Neutrophil (primary cell): ENCODE data around the gene AREL1.

Experiments used
- H3K27ac ChIP-seq: fragments of 200-600 bp; sonication (generic); 2 replicates; pipeline ENCODE4 v1.5.1; 2016; ENCODE audit warnings: mild to moderate bottlenecking, moderate library complexity
- H3K27me3 ChIP-seq: fragments of 200-600 bp; sonication (generic); 2 replicates; pipeline ENCODE4 v1.6.0; 2016; ENCODE audit warnings: mild to moderate bottlenecking
- H3K36me3 ChIP-seq: fragments of 200-600 bp; sonication (generic); 2 replicates; pipeline ENCODE4 v1.5.1; 2017
- H3K4me1 ChIP-seq, 2 experiments: fragments of 200-600 bp in 1 of 2; sonication (generic) in 1 of 2; 1 replicate in 1 of 2; 2 replicates in 1 of 2; pipeline versions ENCODE4 v1.5.1 to v1.6.1; 2013 to 2016; ENCODE audit warnings: low read depth in 1 of 2, low read length in 1 of 2, mild to moderate bottlenecking in 1 of 2, moderate library complexity in 1 of 2; ENCODE audit not compliant: control insufficient read depth in 1 of 2, insufficient read depth in 1 of 2
- H3K4me3 ChIP-seq, 2 experiments: fragments of 200-600 bp in 1 of 2; sonication (generic) in 1 of 2; 1 replicate in 1 of 2; 2 replicates in 1 of 2; pipeline ENCODE4 v1.5.1; 2013 to 2016; ENCODE audit warnings: low read depth in 1 of 2, low read length in 1 of 2, mild to moderate bottlenecking in 1 of 2, moderate library complexity in 1 of 2
- H3K9me3 ChIP-seq: fragments of 200-600 bp; sonication (generic); 2 replicates; pipeline ENCODE4 v1.5.1; 2016
- TF ChIP-seq, protein P1 (sequence below): fragments of 200-600 bp; sonication (generic); IDR thresholded peaks from 2 replicates; pipeline ENCODE4 v1.5.1; 2016; ENCODE audit warnings: antibody characterized with exemption

Gene AREL1

DNA sequence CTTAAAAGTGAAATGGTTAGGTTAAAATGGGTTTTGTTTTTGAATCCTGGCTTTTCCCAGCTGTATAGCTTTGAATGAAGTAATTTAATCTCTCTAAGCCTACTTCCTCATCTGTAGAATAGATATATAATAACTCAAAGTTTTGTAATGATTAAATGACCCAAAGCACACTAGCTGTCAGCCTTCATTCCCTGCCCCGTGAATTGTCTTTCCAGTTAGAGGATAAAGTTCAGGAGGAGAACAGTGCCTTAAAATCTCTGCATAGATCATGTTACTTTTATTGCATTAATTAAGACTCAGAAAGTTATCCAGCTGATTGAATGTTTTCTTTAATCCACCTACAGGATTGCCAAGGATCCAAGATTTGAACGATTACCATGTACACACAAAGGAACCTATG lies 19.5 kb upstream of the AREL1 start:
- TF ChIP-seq, protein P1, sequence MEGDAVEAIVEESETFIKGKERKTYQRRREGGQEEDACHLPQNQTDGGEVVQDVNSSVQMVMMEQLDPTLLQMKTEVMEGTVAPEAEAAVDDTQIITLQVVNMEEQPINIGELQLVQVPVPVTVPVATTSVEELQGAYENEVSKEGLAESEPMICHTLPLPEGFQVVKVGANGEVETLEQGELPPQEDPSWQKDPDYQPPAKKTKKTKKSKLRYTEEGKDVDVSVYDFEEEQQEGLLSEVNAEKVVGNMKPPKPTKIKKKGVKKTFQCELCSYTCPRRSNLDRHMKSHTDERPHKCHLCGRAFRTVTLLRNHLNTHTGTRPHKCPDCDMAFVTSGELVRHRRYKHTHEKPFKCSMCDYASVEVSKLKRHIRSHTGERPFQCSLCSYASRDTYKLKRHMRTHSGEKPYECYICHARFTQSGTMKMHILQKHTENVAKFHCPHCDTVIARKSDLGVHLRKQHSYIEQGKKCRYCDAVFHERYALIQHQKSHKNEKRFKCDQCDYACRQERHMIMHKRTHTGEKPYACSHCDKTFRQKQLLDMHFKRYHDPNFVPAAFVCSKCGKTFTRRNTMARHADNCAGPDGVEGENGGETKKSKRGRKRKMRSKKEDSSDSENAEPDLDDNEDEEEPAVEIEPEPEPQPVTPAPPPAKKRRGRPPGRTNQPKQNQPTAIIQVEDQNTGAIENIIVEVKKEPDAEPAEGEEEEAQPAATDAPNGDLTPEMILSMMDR: no peak
- Histone ChIP-seq H3K4me3 (no peak overlapping the region), H3K27ac (no peak overlapping the region), H3K9me3 (no peaks in the 10 kb centered on the region), H3K4me1 (no peaks in the 10 kb centered on the region), H3K27me3 (no peaks in the 10 kb centered on the region), H3K36me3 (peaks cover 56% of the 10 kb centered on the region)

DNA sequence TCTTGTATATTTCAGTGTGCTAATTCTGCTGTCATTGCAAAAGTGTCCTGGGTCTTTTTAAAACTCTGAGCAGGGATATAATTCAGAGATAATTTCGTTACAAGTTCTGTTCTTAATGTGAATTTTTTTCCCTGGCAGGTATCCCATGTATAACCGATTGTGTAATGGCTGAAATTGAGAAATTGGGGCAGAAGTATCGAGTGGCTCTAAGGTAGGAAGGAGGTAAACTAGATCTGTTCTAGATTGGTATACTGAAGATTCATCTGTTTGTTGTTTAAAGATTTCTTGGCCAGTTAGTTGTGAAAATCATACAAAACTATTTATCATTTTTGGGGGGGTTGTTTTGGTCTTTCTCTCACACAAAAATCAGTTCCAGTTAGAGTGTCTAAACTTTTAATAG lies 10.3 kb upstream of the AREL1 start:
- no peak overlapping the region for H3K4me3 ChIP-seq
- TF ChIP-seq, protein P1: no peak
- peaks cover 28% of the 10 kb centered on the region for H3K36me3 ChIP-seq
- H3K4me1 ChIP-seq: no peaks in the 10 kb centered on the region
- no peaks in the 10 kb centered on the region for H3K27me3 ChIP-seq
- no peaks in the 10 kb centered on the region for H3K9me3 ChIP-seq
- no peak overlapping the region for H3K27ac ChIP-seq

DNA sequence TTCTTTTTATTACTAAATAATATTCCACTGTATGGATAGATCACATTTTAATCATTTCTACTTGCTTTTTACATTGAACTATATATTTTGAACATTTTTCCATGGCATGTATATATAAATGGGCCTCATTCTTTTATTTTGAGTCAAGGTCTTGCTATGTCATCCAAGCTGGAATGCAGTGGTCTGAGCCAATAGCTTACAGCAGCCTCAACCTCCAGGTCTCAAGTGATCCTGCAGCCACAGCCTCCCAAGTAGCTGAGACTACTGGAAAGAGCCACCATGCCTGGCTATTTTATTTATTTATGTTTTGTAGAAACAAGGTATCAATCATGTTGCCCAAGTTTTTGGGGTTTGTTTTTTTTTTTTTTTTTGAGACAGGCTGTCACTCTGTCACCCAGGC lies 7.6 kb upstream of the AREL1 start:
- Histone ChIP-seq H3K4me3 (no peak overlapping the region), H3K36me3 (peaks cover 47% of the 10 kb centered on the region)
- TF ChIP-seq, protein P1: no peak

DNA sequence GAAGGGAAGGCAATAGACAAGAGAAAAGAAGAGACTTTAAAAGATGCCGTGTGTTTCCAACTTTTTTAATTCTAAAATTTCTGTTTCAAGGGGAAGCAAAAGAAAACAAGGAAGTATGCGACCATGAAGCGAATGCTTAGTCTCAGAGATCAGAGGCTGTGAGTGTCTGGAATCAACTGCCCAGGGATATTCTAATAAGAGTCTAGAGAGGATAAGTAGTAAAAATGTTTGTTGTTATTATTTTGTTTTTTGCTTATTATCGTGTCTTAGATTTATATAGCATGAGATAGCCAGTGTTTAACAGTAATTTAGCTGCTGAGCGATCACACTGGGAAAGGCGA lies 485 bp upstream of the AREL1 start:
- TF ChIP-seq, protein P1: no peak
- Histone ChIP-seq H3K36me3 (peaks cover 21% of the 10 kb centered on the region), H3K27ac (peak overlapping the region; percentile 92), H3K4me3 (peak overlapping the region; percentile 80 to 88), H3K27me3 (no peaks in the 10 kb centered on the region), H3K4me1 (peaks cover 27 to 32% of the 10 kb centered on the region in 2 experiments), H3K9me3 (no peaks in the 10 kb centered on the region)

More for the DNA sequence above, 7.6 kb upstream of the AREL1 start:
- Histone ChIP-seq H3K27me3 (no peaks in the 10 kb centered on the region), H3K4me1 (no peaks in the 10 kb centered on the region), H3K9me3 (no peaks in the 10 kb centered on the region), H3K27ac (no peak overlapping the region)

DNA sequence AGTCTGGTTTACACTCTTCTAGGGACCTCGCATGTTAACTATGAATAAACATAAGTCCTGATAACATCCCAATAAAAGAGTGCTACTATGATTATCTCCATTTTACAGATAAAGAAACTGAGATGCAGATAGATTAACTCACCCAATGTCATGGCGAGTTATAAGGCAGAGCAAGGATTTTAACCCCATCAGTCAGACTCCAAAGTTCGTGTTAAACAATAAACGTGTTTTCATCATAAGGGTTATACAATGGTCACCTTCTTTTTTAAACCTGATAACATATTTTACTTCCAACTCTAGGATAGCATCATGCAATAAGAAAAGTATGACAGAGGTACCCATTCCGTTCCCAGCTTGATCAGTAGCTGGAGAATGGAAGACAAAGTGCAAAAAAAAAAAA lies 1.2 kb downstream of the AREL1 start:
- peaks cover 10% of the 10 kb centered on the region for H3K36me3 ChIP-seq
- H3K9me3 ChIP-seq: no peaks in the 10 kb centered on the region
- no peak overlapping the region for H3K27ac ChIP-seq
- peaks cover 27 to 32% of the 10 kb centered on the region in 2 experiments for H3K4me1 ChIP-seq
- TF ChIP-seq, protein P1: no peak
- peak overlapping the region in 1 of 2 experiments; percentile 80 for H3K4me3 ChIP-seq
- no peaks in the 10 kb centered on the region for H3K27me3 ChIP-seq

DNA sequence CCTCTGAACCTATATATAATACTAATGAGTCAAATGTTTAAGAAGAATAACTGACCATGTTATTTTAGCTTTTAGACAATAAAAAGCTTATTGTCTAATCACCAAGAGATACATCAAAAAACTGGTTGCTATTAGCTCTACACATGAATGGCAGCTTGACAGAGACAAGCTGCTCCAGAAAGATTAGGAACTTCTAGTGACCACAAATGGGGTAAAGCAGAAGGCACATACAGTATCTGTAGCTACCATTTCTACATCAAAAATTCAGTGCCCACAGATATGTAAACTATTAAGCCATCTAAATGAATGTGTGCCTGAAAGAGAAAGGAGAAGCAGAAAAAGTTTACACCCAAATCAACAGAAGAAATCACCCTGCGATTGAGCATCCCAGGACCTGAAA lies 2.4 kb downstream of the AREL1 start:
- no peak overlapping the region for H3K27ac ChIP-seq
- H3K4me3 ChIP-seq: no peak overlapping the region
- TF ChIP-seq, protein P1: no peak
- H3K4me1 ChIP-seq: peaks cover 27 to 32% of the 10 kb centered on the region in 2 experiments
- no peaks in the 10 kb centered on the region for H3K9me3 ChIP-seq
- H3K27me3 ChIP-seq: no peaks in the 10 kb centered on the region
- no peaks in the 10 kb centered on the region for H3K36me3 ChIP-seq
